HG02588 (cell line): Measurements from ENCODE around the gene EDC4.
"Not testable (repeated sequence)": the region's sequence is repeated elsewhere in the genome, so short reads cannot be mapped to it uniquely, and the experiment has no call there.

Experiments
- ATAC-seq: cut with Tn5 transposase; IDR thresholded peaks from one replicate; pipeline ENCODE4 v1.9.1; 2021; ENCODE audit warnings: mild to moderate bottlenecking, moderate library complexity; ENCODE audit not compliant: unreplicated experiment

EDC4 gene, protein sequence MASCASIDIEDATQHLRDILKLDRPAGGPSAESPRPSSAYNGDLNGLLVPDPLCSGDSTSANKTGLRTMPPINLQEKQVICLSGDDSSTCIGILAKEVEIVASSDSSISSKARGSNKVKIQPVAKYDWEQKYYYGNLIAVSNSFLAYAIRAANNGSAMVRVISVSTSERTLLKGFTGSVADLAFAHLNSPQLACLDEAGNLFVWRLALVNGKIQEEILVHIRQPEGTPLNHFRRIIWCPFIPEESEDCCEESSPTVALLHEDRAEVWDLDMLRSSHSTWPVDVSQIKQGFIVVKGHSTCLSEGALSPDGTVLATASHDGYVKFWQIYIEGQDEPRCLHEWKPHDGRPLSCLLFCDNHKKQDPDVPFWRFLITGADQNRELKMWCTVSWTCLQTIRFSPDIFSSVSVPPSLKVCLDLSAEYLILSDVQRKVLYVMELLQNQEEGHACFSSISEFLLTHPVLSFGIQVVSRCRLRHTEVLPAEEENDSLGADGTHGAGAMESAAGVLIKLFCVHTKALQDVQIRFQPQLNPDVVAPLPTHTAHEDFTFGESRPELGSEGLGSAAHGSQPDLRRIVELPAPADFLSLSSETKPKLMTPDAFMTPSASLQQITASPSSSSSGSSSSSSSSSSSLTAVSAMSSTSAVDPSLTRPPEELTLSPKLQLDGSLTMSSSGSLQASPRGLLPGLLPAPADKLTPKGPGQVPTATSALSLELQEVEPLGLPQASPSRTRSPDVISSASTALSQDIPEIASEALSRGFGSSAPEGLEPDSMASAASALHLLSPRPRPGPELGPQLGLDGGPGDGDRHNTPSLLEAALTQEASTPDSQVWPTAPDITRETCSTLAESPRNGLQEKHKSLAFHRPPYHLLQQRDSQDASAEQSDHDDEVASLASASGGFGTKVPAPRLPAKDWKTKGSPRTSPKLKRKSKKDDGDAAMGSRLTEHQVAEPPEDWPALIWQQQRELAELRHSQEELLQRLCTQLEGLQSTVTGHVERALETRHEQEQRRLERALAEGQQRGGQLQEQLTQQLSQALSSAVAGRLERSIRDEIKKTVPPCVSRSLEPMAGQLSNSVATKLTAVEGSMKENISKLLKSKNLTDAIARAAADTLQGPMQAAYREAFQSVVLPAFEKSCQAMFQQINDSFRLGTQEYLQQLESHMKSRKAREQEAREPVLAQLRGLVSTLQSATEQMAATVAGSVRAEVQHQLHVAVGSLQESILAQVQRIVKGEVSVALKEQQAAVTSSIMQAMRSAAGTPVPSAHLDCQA (N-terminal part only)

DNA sequence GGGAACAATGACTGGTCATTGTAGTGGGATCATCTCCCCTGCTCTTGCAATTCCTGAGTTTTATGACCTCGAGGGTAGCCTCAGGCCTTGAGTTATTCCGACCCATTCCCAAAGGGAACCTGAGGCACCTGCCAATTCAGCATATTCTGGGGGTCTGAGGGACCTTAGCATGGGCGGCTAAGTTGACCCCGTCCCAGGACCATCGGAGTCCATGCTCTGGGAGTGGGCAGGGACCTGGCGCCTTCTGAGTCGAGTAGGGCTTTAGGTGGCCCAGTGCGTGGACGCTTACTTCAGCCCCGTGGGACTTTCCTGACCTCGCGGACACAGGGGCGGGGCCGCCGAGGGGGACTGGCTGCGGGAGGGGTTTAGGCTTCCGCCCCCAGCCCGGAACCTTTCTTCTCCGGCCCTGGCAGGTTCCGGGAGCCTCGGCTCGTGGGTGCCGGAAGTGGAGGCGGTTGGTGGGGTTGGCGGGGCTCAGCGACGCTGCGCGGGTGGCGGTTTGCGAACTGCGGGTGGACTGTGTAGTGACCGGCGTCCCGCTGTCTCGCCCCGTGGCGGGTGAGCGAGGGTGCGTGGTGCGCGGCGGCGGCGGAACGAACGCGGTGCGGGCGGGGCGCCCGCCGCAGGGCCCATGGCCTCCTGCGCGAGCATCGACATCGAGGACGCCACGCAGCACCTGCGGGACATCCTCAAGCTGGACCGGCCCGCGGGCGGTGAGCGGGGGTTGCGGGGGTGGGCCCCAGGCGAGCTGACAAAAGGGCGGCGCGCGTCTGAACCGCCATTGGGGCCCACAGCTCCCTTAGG is at the start of gene EDC4:
EDC4 (plus strand) TSS at position 422 of the 804 bp plus-strand sequence; CDS start at position 632, 210 bp downstream.
- ATAC-seq: peak; percentile 76

- no peak for ATAC-seq
These were observed 47.7 kb upstream of the EDC4 start for GRCh38 chr16:67825119-67825518.

- ATAC-seq: no peak
These were observed 46.9 kb upstream of the EDC4 start for GRCh38 chr16:67825906-67826305.

DNA sequence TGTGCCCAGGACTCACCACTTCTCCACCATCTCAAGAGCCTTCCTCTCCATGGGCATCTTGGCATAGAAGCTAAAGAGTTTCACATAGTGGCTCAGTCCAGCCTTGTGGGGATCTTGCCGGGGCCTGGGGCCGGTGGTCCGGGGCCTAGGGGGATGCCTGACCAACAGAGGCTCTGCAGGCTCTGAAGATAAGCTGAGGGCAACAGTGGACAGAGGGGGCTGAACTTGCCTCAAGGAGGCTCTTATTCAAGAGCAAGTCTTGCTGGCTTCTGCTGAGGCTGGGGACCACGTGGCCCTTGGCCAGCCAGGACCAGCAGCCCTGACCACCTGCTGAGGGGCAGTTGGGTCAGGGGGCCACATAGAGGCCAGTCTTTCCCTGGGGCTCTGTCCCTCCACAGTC is 44.2 kb upstream of the EDC4 start:
- ATAC-seq: no peak

- ATAC-seq: no peak
These were observed 39.8 kb upstream of the EDC4 start for GRCh38 chr16:67833030-67833414.

DNA sequence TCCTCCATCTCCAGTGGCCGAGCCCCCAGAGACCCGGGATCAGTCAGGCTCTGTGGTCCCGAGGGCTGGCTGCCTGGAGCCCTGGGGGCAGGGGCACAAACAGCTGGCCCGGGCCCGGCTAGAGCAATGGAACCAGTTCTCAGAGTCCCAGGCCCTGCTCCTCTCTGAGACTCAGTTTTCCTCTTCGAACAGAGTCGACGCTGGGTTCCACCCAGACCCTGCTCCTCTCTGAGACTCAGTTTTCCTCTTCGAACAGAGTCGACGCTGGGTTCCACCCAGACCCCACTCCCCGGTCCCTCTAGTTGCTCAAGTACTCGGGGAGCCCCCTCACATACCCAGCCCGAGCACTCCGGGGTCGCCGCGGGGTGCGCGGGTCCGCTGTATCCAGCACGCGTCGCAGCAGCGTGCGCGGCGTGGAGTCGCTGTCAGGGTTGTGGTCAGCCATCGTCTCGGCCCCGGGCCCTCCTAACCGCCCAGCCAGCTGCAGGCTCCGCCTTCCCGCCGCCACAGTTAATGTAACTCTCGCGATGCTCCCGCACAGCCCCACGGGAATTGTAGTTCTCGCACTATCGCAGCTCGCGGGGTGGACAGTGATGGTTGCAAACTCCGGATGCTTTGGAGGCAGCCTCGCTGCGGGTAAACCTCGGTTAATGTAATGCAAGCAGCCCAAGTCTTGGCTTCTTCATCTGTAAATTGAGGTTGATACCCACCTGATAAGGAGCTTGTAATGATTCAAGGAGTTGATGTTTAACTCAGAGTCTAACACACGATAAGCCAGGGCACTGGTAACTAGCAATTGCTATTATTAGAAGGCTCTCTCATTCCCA is 39.2 kb upstream of the EDC4 start:
- peak; percentile 97 for ATAC-seq

DNA sequence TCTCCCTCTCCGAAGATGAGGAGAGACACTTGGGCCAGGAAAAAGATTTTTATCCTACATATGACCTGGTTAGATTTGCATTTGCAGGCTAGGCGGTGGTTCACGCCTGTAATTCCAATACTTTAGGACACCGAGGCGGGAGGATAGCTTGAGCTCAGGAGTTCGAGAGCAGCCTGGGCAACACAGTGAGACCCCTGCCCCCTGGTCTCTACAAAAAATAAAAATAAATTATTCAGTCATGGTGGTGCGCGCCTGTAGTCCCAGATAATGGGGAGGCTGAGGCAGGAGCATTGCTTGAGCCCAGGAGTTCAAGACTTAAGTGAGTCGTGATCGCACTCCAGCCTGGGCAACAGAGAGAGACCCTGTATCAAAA is 38.6 kb upstream of the EDC4 start:
- ATAC-seq: no peak

GRCh38 chr16:67837190-67837589 is 35.7 kb upstream of the EDC4 start:
- not testable (repeated sequence) for ATAC-seq

DNA sequence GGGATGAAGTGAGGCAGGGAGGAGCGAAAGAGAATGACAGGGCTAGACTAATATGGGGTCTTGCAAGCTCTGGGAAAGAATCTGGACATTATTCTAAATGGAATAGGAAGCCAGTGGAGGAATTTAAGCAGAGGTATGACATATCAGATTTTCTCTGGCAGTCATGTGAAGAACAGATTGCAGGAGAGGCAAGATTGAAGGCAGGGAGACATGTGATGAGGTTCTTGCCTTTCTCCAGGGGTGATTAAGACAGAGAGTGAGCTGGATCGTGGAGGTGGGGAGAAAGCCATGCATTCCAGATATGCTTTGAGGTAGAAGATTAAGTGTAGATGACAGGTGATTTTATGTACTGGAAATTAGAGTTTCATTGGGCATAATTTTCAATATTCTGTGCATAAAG is 35.0 kb upstream of the EDC4 start:
- ATAC-seq: no peak

GRCh38 chr16:67841198-67841815 is 31.5 kb upstream of the EDC4 start:
- ATAC-seq: no peak

DNA sequence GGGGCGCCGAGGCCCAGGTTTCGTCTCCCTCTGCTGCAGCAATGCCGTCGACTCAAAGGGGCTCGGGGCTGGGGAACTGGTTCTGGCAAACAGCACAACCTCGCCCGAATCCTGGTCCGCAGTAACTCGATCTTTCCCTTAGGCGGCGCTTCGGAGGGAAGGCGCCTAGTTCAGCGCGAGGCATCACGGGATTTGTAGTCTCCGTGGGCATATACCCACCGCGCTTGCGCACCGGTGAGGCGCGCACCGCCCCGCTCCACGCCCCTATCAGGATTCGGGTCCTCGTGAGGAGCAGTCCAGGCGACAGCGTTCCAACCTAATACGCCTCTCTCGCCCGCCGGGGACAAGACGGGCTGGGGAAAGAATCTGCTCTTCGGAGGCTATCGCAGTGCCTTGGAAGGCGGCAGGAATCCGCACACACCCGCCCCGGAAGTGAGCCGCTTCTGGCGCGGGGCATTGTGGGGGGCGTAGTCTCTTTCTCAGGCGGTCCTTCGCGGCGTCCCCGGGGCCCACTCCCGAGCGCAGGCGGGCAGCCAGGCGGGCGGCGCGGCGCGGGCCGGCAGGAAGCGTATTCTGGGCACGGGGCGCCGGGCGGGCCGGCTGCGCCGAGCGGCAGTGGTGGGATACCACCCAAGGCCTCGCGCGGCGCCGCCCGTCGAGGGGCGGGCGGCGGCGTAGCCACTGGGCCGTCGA is 30.9 kb upstream of the EDC4 start, which contains the start of gene THAP11:
THAP11 (plus strand) TSS at position 505 of the 693 bp plus-strand sequence. CDS start 235 bp downstream, outside the sequence.
- peak; percentile 39 for ATAC-seq

DNA sequence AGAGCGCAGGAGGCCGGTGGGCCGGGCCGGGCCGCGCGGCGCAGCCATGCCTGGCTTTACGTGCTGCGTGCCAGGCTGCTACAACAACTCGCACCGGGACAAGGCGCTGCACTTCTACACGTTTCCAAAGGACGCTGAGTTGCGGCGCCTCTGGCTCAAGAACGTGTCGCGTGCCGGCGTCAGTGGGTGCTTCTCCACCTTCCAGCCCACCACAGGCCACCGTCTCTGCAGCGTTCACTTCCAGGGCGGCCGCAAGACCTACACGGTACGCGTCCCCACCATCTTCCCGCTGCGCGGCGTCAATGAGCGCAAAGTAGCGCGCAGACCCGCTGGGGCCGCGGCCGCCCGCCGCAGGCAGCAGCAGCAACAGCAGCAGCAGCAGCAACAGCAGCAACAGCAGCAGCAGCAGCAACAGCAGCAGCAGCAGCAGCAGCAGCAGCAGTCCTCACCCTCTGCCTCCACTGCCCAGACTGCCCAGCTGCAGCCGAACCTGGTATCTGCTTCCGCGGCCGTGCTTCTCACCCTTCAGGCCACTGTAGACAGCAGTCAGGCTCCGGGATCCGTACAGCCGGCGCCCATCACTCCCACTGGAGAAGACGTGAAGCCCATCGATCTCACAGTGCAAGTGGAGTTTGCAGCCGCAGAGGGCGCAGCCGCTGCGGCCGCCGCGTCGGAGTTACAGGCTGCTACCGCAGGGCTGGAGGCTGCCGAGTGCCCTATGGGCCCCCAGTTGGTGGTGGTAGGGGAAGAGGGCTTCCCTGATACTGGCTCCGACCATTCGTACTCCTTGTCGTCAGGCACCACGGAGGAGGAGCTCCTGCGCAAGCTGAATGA is 30.1 kb upstream of the EDC4 start:
- ATAC-seq: peak; percentile 8

GRCh38 chr16:67843343-67843765 is 29.5 kb upstream of the EDC4 start:
- ATAC-seq: no peak

DNA sequence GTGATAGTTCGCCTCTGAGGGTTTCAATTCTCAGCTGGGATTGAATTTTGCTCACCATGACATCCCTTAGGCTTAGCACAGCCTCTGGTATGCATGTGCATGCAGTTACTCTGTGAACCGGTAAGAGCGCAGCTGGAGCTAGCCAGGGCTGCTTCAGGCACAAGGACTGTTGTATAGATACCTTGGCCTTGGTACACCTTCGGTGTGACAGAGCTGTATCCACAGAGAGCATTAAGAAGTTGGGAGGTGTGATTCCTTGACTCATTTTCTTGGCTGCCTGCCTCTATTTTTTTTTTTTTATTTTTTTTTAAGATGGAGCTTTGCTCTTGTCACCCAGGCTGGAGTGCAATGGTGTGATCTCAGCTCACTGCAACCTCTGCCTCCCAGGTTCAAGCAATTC is 28.4 kb upstream of the EDC4 start:
- no peak for ATAC-seq

DNA sequence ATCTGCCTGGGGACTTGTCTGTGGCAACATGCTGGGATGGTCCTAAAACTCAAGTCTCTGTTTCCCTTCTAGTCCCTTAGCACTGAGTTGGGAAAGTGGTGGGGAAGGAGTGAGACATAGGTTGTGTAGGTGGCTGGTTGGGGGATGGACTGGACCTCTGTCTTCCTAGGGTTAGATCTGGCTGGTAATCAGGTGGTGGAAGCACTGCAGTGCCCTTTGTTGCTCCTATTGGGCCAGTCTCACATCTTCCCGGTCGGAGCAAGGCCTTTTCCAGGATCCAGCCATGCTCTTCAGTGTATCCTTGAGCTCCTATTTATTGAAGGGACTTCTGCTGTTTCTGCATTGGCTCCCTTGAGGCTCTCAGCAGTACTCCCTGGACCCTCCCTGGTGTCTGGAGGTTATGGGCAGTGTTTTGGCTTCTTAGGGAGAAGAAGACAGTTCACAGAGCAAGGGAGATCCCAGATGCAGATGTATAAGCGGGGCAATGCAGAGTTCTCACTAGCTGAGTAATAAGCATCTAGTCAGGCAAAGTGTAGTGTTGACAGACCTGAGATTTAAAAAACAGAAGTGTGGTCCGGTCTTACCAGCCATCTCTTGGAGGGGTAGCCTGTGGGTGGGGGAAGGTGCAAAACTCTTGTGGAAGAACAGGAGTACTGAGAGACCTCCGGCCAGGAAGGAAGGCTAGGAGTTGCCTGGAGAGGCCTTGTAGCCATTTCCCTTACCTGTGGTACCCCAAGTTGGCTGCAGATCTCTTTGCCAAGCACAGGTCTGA is 27.4 kb upstream of the EDC4 start:
- no peak for ATAC-seq

GRCh38 chr16:67846063-67846319 is 26.9 kb upstream of the EDC4 start:
- no peak for ATAC-seq
